Colonic mucosa (tissue), 4 donors: Measurements from ENCODE around the gene LNX1. TPM values are rescaled to one million over a fixed set of nuclear protein-coding genes. Genes with fewer than 3 reads are reported as not detected.

Source experiments
- DNase-seq: peaks from one replicate; pipeline ENCODE4 v3.0.0-alpha.2; 2020
- H3K27ac ChIP-seq: fragments of 200-600 bp; one replicate; pipeline ENCODE4 v1.8.0; 2021
- H3K27me3 ChIP-seq: fragments of 200-600 bp; one replicate; pipeline ENCODE4 v1.8.0; 2021
- H3K36me3 ChIP-seq: fragments of 200-600 bp; one replicate; pipeline ENCODE4 v1.8.0; 2021
- H3K4me1 ChIP-seq: fragments of 200-600 bp; one replicate; pipeline ENCODE4 v1.8.0; 2021; ENCODE audit warnings: mild to moderate bottlenecking
- H3K4me3 ChIP-seq: fragments of 200-600 bp; one replicate; pipeline ENCODE4 v1.8.0; 2021
- H3K9ac ChIP-seq, 2 donors: one replicate each; pipeline ENCODE4 v1.7.0; 2013; ENCODE audit warnings: control low read depth in 2 of 2, low read depth in 2 of 2, low read length in 2 of 2
- H3K9me3 ChIP-seq: fragments of 200-600 bp; one replicate; pipeline ENCODE4 v1.8.0; 2021
- CTCF ChIP-seq: fragments of 200-600 bp; IDR thresholded peaks from one replicate; pipeline ENCODE4 v1.8.0; 2022; ENCODE audit warnings: antibody characterized with exemption, mild to moderate bottlenecking
- intact Hi-C: fragments of 100-400 bp; cut with DNase I; formaldehyde crosslinking; loops from one replicate; pipeline ENCODE4 v1.14.1; 2022
- total RNA-seq, 2 donors: library from RNA; stranded (reverse); fragmentation: NEBNext Ultra II Directional in 1 of 2; extraction: Animal tissue kit (Norgen Biotek cat#: 25700) in 1 of 2; gene quantifications; one replicate each; pipeline ENCODE4 v1.2.1, GENCODE V29; 2021
- donor health status: healthy.
- donor health status: DM: no; HTN: no; CAD: no.
- donor health status: DM: no; HTN: no; CAD: no.

The LNX1 gene
- total RNA-seq, 2 donors from 2014 or later = 9.7 to 25.0 TPM

GRCh38 chr4:53613428-53613827, 22.1 kb upstream of the LNX1 start:
- no peak for DNase-seq
- no peak overlapping the region for H3K9ac ChIP-seq
- H3K27ac ChIP-seq = no peak overlapping the region
- intact Hi-C loops = loop anchor here (10.0 kb wide), 1 partner anchor 191 kb away; no protein-coding TSS in a partner anchor
- H3K27me3 ChIP-seq = no peaks in the 10 kb centered on the region
- H3K9me3 ChIP-seq = no peaks in the 10 kb centered on the region
- no peaks in the 10 kb centered on the region for H3K36me3 ChIP-seq
- H3K4me1 ChIP-seq = no peaks in the 10 kb centered on the region
- H3K4me3 ChIP-seq = no peak overlapping the region
- no peak for TF ChIP-seq CTCF

GRCh38 chr4:53608649-53609048, 17.4 kb upstream of the LNX1 start:
- TF ChIP-seq CTCF = no peak
- H3K36me3 ChIP-seq = no peaks in the 10 kb centered on the region
- DNase-seq = no peak
- H3K27me3 ChIP-seq = no peaks in the 10 kb centered on the region
- H3K4me3 ChIP-seq = no peak overlapping the region
- intact Hi-C loops = no loop called here
- H3K27ac ChIP-seq = no peak overlapping the region
- H3K9me3 ChIP-seq = no peaks in the 10 kb centered on the region
- no peaks in the 10 kb centered on the region for H3K4me1 ChIP-seq
- no peak overlapping the region for H3K9ac ChIP-seq

GRCh38 chr4:53608242-53608641, 17.0 kb upstream of the LNX1 start:
- no peak overlapping the region for H3K27ac ChIP-seq
- H3K4me3 ChIP-seq = no peak overlapping the region
- TF ChIP-seq CTCF = no peak
- intact Hi-C loops = no loop called here
- no peaks in the 10 kb centered on the region for H3K36me3 ChIP-seq
- no peak overlapping the region for H3K9ac ChIP-seq
- H3K27me3 ChIP-seq = no peaks in the 10 kb centered on the region
- H3K9me3 ChIP-seq = no peaks in the 10 kb centered on the region
- no peaks in the 10 kb centered on the region for H3K4me1 ChIP-seq
- no peak for DNase-seq

- DNase-seq = no peak
- H3K36me3 ChIP-seq = no peaks in the 10 kb centered on the region
- no peaks in the 10 kb centered on the region for H3K9me3 ChIP-seq
- no peak overlapping the region for H3K9ac ChIP-seq
- no peak overlapping the region for H3K4me3 ChIP-seq
- no peak for TF ChIP-seq CTCF
- H3K27ac ChIP-seq = no peak overlapping the region
- intact Hi-C loops = no loop called here
- no peaks in the 10 kb centered on the region for H3K4me1 ChIP-seq
- no peaks in the 10 kb centered on the region for H3K27me3 ChIP-seq
Measured at GRCh38 chr4:53605783-53606182, 14.5 kb upstream of the LNX1 start.

- Histone ChIP-seq H3K4me3 (no peak overlapping the region), H3K27me3 (no peaks in the 10 kb centered on the region), H3K9ac (no peak overlapping the region), H3K9me3 (no peaks in the 10 kb centered on the region), H3K4me1 (no peaks in the 10 kb centered on the region), H3K36me3 (no peaks in the 10 kb centered on the region), H3K27ac (no peak overlapping the region)
- DNase-seq = no peak
- TF ChIP-seq CTCF = no peak
- intact Hi-C loops = no loop called here
Measured at GRCh38 chr4:53602390-53602789, 11.1 kb upstream of the LNX1 start.
